OCI-LY1 (cell line): Measurements from ENCODE around the gene KLHL25.

Experiments
- EZH2 ChIP-seq: fragments of 200-600 bp; sonication (generic), shearing (Covaris generic); IDR thresholded peaks from 2 replicates; pipeline ENCODE4 v1.8.0; 2017; ENCODE audit warnings: borderline replicate concordance, mixed run types, mild to moderate bottlenecking, antibody characterized with exemption, low read length, moderate library complexity, mixed read lengths
- TF ChIP-seq, protein P1 (sequence below): fragments of 200-600 bp; sonication (generic), shearing (Covaris generic); IDR thresholded peaks from 2 replicates; pipeline ENCODE4 v1.5.1; 2017; ENCODE audit warnings: mild to moderate bottlenecking, antibody characterized with exemption, low read length, moderate library complexity, mixed read lengths

DNA sequence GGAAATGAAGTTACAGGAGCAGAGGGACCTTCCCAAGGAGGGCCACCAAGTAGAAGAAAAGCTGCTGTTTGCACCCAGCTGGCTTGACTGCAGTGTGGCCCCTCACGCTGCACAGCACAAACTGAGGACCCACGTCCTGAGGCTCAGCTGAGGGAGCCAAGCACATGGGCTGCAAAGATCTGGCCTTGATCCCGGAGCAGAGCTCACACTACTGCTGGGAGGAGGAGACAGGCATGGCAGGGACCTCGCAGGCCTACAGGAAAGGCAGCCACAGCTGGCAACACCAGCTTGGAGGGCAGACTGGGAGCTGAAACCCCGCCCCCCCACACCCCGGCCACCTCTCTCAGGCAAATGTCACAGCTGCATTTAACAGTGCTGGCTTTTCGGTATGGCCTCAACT lies 39.7 kb downstream of the KLHL25 start:
- TF ChIP-seq, protein P1, sequence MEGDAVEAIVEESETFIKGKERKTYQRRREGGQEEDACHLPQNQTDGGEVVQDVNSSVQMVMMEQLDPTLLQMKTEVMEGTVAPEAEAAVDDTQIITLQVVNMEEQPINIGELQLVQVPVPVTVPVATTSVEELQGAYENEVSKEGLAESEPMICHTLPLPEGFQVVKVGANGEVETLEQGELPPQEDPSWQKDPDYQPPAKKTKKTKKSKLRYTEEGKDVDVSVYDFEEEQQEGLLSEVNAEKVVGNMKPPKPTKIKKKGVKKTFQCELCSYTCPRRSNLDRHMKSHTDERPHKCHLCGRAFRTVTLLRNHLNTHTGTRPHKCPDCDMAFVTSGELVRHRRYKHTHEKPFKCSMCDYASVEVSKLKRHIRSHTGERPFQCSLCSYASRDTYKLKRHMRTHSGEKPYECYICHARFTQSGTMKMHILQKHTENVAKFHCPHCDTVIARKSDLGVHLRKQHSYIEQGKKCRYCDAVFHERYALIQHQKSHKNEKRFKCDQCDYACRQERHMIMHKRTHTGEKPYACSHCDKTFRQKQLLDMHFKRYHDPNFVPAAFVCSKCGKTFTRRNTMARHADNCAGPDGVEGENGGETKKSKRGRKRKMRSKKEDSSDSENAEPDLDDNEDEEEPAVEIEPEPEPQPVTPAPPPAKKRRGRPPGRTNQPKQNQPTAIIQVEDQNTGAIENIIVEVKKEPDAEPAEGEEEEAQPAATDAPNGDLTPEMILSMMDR: no peak
- no peak for TF ChIP-seq EZH2
